NK-92 (cell line): ENCODE measurements around the gene MRPL40.

ENCODE experiments used
- DNase-seq: peaks from one replicate; lab custom pipeline; 2025; ENCODE audit not compliant: unreplicated experiment; lab: John Stamatoyannopoulos, UW

MRPL40 gene

GRCh38 chr22:19432133-19432851 is at the start of gene MRPL40:
Gene MRPL40 (plus strand): TSS chr22:19432545. CDS start chr22:19432555, 10 bp downstream.
- DNase-seq: no peak

GRCh38 chr22:19383292-19383691 is 49.1 kb upstream of the MRPL40 start:
- no peak for DNase-seq

- DNase-seq: no peak
Observed at GRCh38 chr22:19385221-19385906, 47.0 kb upstream of the MRPL40 start.

GRCh38 chr22:19386248-19386647 is 46.1 kb upstream of the MRPL40 start:
- DNase-seq: no peak

GRCh38 chr22:19387038-19387437 is 45.3 kb upstream of the MRPL40 start:
- DNase-seq: no peak

GRCh38 chr22:19387575-19387974 is 44.8 kb upstream of the MRPL40 start:
- no peak for DNase-seq

GRCh38 chr22:19393704-19394103 is 38.6 kb upstream of the MRPL40 start:
- DNase-seq: no peak

- no peak for DNase-seq
Observed at GRCh38 chr22:19394274-19395050, 37.9 kb upstream of the MRPL40 start.

GRCh38 chr22:19395276-19395675 is 37.1 kb upstream of the MRPL40 start:
- DNase-seq: no peak

GRCh38 chr22:19396561-19396933 is 35.8 kb upstream of the MRPL40 start:
- no peak for DNase-seq

GRCh38 chr22:19396934-19397733 is 35.2 kb upstream of the MRPL40 start:
- DNase-seq: no peak

- no peak for DNase-seq
Observed at GRCh38 chr22:19397734-19398104, 34.6 kb upstream of the MRPL40 start.

GRCh38 chr22:19398206-19398605 is 34.1 kb upstream of the MRPL40 start:
- no peak for DNase-seq

GRCh38 chr22:19398652-19399051 is 33.7 kb upstream of the MRPL40 start:
- no peak for DNase-seq

GRCh38 chr22:19400881-19401280 is 31.5 kb upstream of the MRPL40 start:
- DNase-seq: no peak

GRCh38 chr22:19401483-19401882 is 30.9 kb upstream of the MRPL40 start:
- no peak for DNase-seq

GRCh38 chr22:19402642-19403191 is 29.6 kb upstream of the MRPL40 start:
- no peak for DNase-seq

- DNase-seq: no peak
Observed at GRCh38 chr22:19404676-19405075, 27.7 kb upstream of the MRPL40 start.

- DNase-seq: no peak
Observed at GRCh38 chr22:19405133-19405532, 27.2 kb upstream of the MRPL40 start.

- DNase-seq: no peak
Observed at GRCh38 chr22:19405652-19406051, 26.7 kb upstream of the MRPL40 start.

GRCh38 chr22:19406281-19406811 is 26.0 kb upstream of the MRPL40 start:
- no peak for DNase-seq
